GM18951 (cell line): ENCODE measurements around the gene PTPRR.

Experiments used
- POLR2A ChIP-seq: IDR thresholded peaks from 4 replicates; pipeline ENCODE4 v1.6.1; 2011; ENCODE audit warnings: mild to moderate bottlenecking; ENCODE audit not compliant: insufficient read length, insufficient read depth; ENCODE audit errors: extremely low read depth
- in situ Hi-C: fragments of 300-500 bp; cut with MboI; formaldehyde crosslinking; loops from one replicate; pipeline ENCODE4 v1.12.0; 2022; ENCODE audit warnings: low sequenced_read_pairs, mixed read lengths, inconsistent platforms; ENCODE audit not compliant: unreplicated experiment

PTPRR gene

GRCh38 chr12:70784042-70784668 lies 136.4 kb downstream of the PTPRR start:
- TF ChIP-seq POLR2A, result no peak
- in situ Hi-C loops, result no loop called here

DNA sequence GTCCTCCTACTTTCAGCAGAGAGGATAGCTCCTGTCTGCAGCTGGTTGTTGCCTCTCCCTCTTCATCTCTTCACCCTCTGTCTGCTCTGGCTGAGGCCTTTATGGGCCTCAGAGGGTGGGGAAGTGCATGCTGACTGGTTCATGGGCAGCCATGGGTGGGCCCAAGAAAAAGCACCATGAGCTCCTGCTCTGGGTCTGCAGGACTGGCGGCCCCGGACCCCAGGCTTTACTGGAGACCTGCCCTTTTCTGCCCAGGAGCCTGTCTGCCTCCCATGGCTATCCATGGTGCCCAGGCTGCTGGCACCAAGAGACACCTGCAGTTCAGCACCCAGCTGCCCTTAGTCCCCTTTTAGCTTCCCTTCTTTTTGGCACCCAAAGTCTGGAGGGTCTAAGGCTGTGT lies 137.1 kb downstream of the PTPRR start:
- TF ChIP-seq POLR2A, result no peak
- in situ Hi-C loops, result no loop called here

- TF ChIP-seq POLR2A, result no peak
- in situ Hi-C loops, result no loop called here
These were observed 141.3 kb downstream of the PTPRR start for GRCh38 chr12:70779250-70779649.

- TF ChIP-seq POLR2A, result no peak
- in situ Hi-C loops, result no loop called here
These were observed 146.5 kb downstream of the PTPRR start for GRCh38 chr12:70774055-70774454.

- in situ Hi-C loops, result no loop called here
These were observed 147.7 kb downstream of the PTPRR start for GRCh38 chr12:70772836-70773235.

DNA sequence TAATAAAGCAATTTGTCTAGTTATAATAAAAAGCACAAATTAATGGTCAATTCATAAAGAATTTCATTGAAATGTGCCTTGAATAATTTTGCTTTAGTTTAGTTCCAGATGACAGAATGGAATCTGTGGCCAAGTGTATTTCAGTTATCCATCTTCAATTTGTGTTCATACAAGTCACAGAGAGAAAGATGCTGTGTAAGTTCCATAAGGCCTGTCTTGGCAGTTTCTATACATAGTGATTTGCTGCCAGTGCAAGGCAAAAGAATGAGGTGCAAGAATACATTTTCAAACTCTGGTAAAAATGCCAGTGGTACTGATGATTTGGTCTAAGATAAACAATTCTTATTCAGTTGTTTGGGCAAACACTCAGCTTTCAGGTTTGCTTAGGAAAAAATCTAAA lies 149.0 kb downstream of the PTPRR start:
- in situ Hi-C loops, result no loop called here
- no peak for TF ChIP-seq POLR2A

More at GRCh38 chr12:70772836-70773235, 147.7 kb downstream of the PTPRR start:
- no peak for TF ChIP-seq POLR2A

DNA sequence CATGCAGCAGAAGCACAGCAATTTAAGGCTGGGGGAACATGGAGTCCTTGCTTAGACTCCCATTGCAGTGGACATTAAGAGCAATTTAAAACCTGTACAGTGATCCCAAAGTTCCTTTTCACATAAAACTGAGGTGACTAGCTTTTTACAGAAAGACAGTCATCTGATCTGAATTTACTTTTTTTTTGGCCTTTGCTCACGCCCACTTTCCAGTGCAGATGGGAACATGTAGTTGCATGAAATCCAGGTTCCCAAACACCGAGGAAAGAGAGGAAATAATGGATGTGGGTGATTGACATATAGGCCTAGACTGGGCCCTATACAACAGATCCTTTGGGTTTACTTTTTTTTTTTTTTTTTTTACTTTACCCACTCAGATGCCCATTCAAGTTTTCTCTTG lies 156.9 kb downstream of the PTPRR start:
- no peak for TF ChIP-seq POLR2A
- in situ Hi-C loops, result no loop called here

GRCh38 chr12:70762000-70762399 lies 158.5 kb downstream of the PTPRR start:
- in situ Hi-C loops, result no loop called here
- no peak for TF ChIP-seq POLR2A

- in situ Hi-C loops, result no loop called here
- TF ChIP-seq POLR2A, result no peak
These were observed 161.2 kb downstream of the PTPRR start for GRCh38 chr12:70759161-70759918.

DNA sequence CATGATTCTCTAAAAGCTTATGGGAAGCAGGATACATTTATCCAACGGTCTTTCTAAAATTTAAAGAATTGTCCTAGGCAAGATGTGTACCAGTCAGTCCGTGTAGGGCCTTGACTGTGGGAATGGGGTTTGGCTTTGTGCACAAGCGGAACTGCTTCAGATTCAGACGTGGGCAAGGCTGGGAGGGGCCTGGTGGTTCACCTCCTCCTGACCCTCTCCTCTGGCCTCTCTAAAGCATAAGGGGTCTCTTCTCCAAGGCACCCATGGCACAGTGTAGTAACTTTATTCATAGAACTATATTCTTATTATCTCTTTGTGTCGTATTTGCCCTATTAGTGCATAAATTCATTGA lies 162.1 kb downstream of the PTPRR start:
- in situ Hi-C loops, result no loop called here
- TF ChIP-seq POLR2A, result no peak

DNA sequence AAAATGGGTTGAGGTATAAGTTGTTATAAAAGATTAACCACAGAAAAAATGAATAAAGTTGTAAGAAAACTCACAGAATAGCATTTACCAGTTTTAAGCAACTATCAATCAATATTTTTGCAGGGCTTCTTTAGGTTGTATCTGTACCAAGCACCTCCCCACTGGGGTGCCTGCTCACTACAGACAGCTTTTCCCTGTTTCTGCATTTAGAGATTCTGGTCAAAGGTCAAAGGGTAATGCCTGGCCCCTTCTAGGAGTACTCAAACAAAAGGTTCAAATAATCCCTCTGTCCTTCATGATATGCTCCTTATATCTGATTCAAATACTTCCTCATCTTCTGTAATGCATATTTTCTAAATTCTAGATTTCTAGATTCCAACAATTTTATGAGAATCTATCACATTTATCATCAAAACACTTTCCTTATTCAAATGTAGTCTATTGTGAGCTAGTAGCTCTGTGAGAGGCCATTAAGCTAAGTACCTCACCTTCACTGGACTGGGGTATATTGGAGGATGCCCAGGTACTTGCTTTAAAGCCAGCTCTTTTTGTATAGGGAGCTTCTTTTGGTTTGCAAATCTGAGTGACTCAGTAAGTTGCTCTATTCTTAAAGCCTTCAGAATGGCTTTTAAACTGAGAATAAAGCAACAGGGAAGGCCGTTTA lies 162.6 kb downstream of the PTPRR start:
- TF ChIP-seq POLR2A, result no peak
- in situ Hi-C loops, result no loop called here

GRCh38 chr12:70756791-70757190 lies 163.7 kb downstream of the PTPRR start:
- no peak for TF ChIP-seq POLR2A
- in situ Hi-C loops, result no loop called here

DNA sequence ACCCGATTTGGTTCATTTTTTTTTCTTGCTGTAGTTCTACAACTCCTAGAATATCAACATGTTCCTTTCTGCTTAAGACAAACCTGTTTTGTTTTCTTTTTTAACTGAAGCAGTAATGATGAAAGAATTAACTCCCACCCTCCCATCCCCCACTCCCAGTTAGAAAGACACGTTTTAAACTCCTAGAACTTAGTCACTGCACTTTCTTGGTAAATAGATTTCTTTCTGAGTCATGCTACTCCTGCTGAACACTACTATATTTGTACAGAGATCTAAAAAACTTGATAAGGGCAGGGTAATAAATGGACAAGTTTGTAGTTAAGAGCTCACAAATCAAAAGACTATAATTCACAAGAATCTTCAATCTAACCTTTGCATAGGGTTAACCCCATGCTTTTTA lies 164.4 kb downstream of the PTPRR start:
- in situ Hi-C loops, result no loop called here
- no peak for TF ChIP-seq POLR2A

DNA sequence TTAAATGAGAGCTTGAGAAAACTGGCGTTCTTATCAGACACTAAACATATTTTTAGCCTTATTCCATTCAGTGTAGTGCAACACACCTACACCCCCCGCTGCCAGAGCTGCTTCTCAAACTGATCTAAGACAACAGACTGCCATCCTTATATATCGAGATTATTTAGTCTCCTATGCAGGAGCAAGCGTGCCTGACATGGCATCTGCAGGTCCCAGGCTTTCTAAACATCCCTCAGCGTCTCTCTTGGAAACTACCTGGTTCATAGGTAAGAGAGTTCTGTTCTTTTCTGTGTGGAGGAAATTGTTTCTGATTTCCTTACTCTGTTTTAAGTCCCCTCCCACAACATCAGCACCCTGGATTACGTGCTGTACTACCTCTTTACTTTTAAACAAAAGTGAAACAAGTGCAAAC lies 166.2 kb downstream of the PTPRR start:
- no peak for TF ChIP-seq POLR2A
- in situ Hi-C loops, result no loop called here
